Astrocyte of the cerebellum (primary cell): ENCODE results near the gene MAP3K14.

Experiments
- DNase-seq: peaks from one replicate; pipeline ENCODE4 v3.0.0-alpha.2; 2011; ENCODE audit warnings: low read depth
- H3K4me3 ChIP-seq: 2 replicates; pipeline ENCODE4 v1.5.1; 2011; ENCODE audit warnings: mild to moderate bottlenecking, low read depth, low read length, moderate library complexity
- in situ Hi-C: cut with HindIII; loops from 2 replicates; pipeline ENCODE4 v1.10.0; 2017; ENCODE audit warnings: low sequenced_read_pairs
- TF ChIP-seq, protein P1 (sequence below): IDR thresholded peaks from 2 replicates; pipeline ENCODE4 v1.5.1; 2012; ENCODE audit warnings: low read length, low read depth, moderate library complexity, mild to moderate bottlenecking; ENCODE audit errors: missing control alignments

Gene MAP3K14

DNA sequence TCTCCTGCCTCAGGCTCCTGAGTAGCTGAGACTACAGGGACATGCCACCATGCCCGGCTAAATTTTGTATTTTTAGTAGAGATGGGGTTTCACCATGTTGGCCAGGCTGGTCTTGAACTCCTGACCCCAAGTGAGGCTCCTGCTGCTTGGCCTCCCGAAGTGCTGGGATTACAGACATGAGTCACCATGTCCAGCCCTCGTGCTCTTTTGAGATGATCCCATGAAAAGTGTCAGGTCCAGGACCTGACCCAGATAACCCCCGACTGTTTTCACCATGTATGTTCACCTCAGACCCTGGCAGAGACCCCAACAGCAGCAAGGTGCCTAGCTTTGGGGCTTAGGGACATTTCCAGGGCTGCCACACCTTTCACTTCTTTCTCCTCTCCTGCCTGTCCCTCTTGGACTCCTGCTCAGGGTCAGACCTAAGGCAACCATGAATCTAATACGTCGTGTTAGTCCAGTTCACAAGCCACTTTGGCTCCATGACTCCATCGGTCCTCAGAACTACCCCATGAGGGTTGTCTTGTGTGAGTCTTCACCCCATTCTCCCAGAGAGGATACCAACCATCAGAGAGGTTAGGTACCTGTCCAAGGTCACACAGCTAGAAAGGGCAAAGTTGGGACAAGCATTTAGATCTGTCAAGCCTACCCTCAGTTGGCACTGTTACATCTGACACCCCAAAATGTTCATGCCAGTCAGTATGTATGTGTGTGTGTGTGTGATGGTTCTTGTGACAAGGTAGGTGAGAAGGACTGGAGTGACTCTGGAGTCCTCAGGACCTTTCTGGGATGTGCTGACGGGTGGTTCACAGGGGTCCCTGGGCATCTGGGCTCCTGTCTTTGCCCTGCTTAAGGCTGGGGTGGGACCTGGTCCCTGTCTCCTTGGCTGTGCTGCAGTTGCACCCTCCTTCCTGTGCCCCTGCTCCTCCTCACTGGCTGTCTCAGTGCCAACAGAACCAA is 23.1 kb upstream of the MAP3K14 start:
- in situ Hi-C loops: no loop called here
- DNase-seq: no peak
- TF ChIP-seq, protein P1, sequence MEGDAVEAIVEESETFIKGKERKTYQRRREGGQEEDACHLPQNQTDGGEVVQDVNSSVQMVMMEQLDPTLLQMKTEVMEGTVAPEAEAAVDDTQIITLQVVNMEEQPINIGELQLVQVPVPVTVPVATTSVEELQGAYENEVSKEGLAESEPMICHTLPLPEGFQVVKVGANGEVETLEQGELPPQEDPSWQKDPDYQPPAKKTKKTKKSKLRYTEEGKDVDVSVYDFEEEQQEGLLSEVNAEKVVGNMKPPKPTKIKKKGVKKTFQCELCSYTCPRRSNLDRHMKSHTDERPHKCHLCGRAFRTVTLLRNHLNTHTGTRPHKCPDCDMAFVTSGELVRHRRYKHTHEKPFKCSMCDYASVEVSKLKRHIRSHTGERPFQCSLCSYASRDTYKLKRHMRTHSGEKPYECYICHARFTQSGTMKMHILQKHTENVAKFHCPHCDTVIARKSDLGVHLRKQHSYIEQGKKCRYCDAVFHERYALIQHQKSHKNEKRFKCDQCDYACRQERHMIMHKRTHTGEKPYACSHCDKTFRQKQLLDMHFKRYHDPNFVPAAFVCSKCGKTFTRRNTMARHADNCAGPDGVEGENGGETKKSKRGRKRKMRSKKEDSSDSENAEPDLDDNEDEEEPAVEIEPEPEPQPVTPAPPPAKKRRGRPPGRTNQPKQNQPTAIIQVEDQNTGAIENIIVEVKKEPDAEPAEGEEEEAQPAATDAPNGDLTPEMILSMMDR: no peak
- H3K4me3 ChIP-seq: no peak overlapping the region

DNA sequence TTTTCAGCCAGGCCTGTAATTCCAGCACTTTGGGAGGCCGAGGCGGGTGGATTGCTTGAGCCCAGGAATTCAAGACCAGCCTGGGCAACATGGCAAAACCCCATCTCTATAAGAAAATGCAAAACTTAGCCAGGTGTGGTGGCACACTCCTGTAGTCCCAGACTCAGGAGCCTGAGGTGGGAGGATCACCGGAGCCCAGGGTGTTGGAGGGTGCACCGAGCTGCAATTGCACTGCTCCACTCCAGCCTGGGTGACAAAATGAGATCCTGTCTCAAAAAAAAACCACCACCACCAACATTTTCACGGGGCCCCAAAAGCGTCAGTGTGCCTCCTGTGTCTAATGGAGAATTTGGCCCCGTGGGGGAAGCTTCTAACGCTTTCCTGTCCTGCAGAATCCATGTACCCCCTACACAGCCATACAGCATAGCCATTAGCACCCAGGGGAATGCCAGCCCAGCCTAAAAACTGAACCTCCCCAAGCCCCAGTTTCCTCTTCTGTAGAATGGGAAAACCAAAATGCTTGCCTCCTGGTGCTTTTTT is 22.2 kb upstream of the MAP3K14 start:
- TF ChIP-seq, protein P1: no peak
- H3K4me3 ChIP-seq: no peak overlapping the region
- no peak for DNase-seq
- in situ Hi-C loops: no loop called here

DNA sequence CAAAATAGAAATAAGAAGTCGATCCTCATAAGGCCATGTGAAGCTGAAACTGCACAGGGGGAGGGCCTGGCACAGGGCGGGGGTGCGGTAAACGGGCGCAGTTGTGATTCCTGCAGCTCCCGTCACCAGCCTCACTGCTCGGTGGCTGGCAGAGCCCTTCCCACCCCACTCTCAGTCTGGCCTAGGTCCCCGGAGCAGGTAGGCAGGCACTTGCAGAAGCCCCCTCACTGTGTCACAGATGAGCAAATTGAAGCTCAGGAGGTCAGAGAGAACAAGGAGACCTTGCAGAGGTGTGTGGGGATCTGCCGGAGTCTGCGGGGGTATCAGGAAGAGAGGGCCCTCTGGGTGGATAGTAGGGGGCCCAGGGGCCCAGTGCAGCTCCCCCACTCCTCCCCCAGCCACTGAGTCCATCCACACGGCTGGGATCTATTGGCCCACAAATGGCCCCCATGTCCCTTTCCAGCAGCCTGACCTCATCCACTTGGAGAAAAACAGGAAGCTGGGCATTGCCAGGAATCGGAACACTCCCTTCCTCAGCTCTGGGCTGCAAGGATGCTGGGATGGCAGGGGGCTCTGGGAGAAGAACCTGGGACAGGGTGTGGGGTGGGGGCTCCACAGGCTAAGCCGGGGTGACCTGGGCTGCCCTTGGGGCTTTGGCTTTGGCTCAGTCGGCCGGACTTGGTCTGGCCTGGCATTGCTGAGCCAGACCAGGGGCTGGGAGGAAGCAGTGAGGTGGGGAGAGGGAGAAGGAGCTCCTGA is 21.4 kb upstream of the MAP3K14 start:
- no peak for DNase-seq
- TF ChIP-seq, protein P1: no peak
- in situ Hi-C loops: no loop called here
- no peak overlapping the region for H3K4me3 ChIP-seq

DNA sequence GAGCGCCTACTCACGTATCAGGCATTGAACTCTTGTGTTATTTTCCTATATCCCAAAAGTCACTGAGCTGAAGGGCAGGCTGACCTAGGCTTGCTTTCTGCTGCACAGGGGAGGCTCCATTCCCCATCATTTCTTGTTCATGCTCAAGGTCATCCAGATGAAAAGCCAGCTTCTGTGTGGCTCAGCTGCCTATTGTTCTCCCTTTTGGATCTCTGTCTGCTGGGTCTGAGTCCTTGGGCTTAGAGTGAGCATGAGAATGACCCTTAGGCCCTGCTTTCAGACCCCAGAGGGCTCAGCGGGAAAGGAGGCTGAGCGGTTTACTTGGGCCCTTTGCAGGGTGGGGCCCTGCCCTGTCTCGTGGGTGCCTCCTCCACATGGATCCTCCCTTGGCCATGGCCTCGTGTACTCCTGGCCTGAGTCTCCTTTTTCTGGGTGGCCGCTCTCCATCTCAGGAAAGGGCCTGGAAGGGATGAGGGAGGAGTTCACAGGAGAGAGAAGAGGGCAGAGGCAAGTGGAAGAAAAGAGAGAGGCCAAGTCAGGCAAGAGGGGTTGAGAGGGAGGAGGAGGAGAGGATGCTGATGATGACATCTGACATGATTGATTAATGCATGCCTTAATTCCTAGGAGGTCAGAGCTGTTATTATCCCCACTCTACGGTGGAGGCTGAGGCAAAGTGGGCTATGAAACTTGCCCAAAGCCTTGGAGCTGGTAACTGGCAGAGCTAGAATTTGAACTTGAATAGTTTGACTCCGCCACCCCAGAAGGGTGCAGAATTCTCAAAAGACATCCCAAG is 19.8 kb upstream of the MAP3K14 start:
- in situ Hi-C loops: no loop called here
- no peak overlapping the region for H3K4me3 ChIP-seq
- DNase-seq: no peak
- TF ChIP-seq, protein P1: no peak

DNA sequence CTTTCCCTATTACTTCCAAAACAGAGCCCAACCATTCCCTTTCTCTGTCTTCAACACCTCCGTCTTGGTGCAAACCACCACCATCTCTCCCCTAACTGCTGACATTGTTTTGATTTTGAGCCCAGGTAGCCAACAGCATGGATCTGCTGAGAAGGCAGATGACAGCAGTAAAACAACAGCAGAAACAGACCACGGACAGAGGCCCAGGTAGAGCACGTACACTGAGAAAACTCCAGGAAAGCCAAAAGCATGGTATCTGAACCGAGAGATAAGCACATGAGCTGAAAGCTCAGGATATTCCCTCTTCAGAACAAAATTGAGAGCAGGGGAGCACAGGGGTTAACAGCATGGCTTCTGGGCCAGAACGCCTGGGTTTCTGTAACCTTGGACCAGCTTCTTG is 18.9 kb upstream of the MAP3K14 start:
- in situ Hi-C loops: no loop called here
- H3K4me3 ChIP-seq: no peak overlapping the region
- no peak for DNase-seq
- TF ChIP-seq, protein P1: no peak
